ENCODE measurements around the gene NVL.

NVL gene

GRCh38 chr1:224199679-224200078 is 130.3 kb downstream of the NVL start:
- TF ChIP-seq EZH2phosphoT487 (IDR thresholded peaks at IDR 0.05; ENCODE audit: borderline replicate concordance), result no peak
- TF ChIP-seq, protein P1, sequence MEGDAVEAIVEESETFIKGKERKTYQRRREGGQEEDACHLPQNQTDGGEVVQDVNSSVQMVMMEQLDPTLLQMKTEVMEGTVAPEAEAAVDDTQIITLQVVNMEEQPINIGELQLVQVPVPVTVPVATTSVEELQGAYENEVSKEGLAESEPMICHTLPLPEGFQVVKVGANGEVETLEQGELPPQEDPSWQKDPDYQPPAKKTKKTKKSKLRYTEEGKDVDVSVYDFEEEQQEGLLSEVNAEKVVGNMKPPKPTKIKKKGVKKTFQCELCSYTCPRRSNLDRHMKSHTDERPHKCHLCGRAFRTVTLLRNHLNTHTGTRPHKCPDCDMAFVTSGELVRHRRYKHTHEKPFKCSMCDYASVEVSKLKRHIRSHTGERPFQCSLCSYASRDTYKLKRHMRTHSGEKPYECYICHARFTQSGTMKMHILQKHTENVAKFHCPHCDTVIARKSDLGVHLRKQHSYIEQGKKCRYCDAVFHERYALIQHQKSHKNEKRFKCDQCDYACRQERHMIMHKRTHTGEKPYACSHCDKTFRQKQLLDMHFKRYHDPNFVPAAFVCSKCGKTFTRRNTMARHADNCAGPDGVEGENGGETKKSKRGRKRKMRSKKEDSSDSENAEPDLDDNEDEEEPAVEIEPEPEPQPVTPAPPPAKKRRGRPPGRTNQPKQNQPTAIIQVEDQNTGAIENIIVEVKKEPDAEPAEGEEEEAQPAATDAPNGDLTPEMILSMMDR (conservative IDR thresholded peaks at IDR 0.05; ENCODE audit: low read length), result no peak
- no peak overlapping the region for H3K4me3 ChIP-seq (ENCODE audit: low read length, poor library complexity, severe bottlenecking)
- H3F3A ChIP-seq (ENCODE audit: low read depth), result no peaks in the 10 kb centered on the region
- H3K9ac ChIP-seq (ENCODE audit: low read depth, low read length, poor library complexity, severe bottlenecking), result no peak overlapping the region
- H3K36me3 ChIP-seq (ENCODE audit: insufficient read depth, low read length), result no peaks in the 10 kb centered on the region
- H2AFZ ChIP-seq (ENCODE audit: low read length), result no peak overlapping the region
- H4K20me1 ChIP-seq (ENCODE audit: insufficient read depth, low read length, poor library complexity, severe bottlenecking), result no peaks in the 10 kb centered on the region
- H3K4me1 ChIP-seq (ENCODE audit: insufficient read depth, low read length, poor library complexity, severe bottlenecking), result peaks cover 6% of the 10 kb centered on the region
- no peaks in the 10 kb centered on the region for H3K27me3 ChIP-seq (ENCODE audit: insufficient read depth, low read length, poor library complexity, severe bottlenecking)
- no peak overlapping the region for H3K4me2 ChIP-seq (ENCODE audit: low read depth, low read length, poor library complexity, severe bottlenecking)
- no peaks in the 10 kb centered on the region for H3K9me2 ChIP-seq (replicated peaks; ENCODE audit: low read depth, low read length)
- no peaks in the 10 kb centered on the region for H3K9me3 ChIP-seq (ENCODE audit: insufficient read depth, low read depth, low read length)
- no peaks in the 10 kb centered on the region for H3K79me2 ChIP-seq (ENCODE audit: insufficient read depth, low read length)

GRCh38 chr1:224198572-224198971 is 131.4 kb downstream of the NVL start:
- H3K4me2 ChIP-seq (ENCODE audit: low read depth, low read length, poor library complexity, severe bottlenecking), result no peak overlapping the region

GRCh38 chr1:224196813-224197600 is 133.0 kb downstream of the NVL start:
- Histone ChIP-seq H3K27me3 (ENCODE audit: insufficient read depth, low read length, poor library complexity, severe bottlenecking) (no peaks in the 10 kb centered on the region), H3K9ac (ENCODE audit: low read depth, low read length, poor library complexity, severe bottlenecking) (no peak overlapping the region), H3K36me3 (ENCODE audit: insufficient read depth, low read length) (peaks cover 19% of the 10 kb centered on the region; the same call in 1 of the 2 replicates), H3K79me2 (ENCODE audit: insufficient read depth, low read length) (no peaks in the 10 kb centered on the region), H3K9me3 (ENCODE audit: insufficient read depth, low read depth, low read length) (no peaks in the 10 kb centered on the region), H3K9me2 (replicated peaks; ENCODE audit: low read depth, low read length) (no peaks in the 10 kb centered on the region), H3K4me1 (ENCODE audit: insufficient read depth, low read length, poor library complexity, severe bottlenecking) (no peaks in the 10 kb centered on the region), H4K20me1 (ENCODE audit: insufficient read depth, low read length, poor library complexity, severe bottlenecking) (peaks cover 6% of the 10 kb centered on the region), H2AFZ (ENCODE audit: low read length) (no peak overlapping the region), H3K4me2 (ENCODE audit: low read depth, low read length, poor library complexity, severe bottlenecking) (no peak overlapping the region), H3F3A (ENCODE audit: low read depth) (no peaks in the 10 kb centered on the region), H3K4me3 (ENCODE audit: low read length, poor library complexity, severe bottlenecking) (no peak overlapping the region)
- TF ChIP-seq, protein P1 (conservative IDR thresholded peaks at IDR 0.05; ENCODE audit: low read length), result no peak
- no peak for TF ChIP-seq EZH2phosphoT487 (IDR thresholded peaks at IDR 0.05; ENCODE audit: borderline replicate concordance)

More at GRCh38 chr1:224198572-224198971, 131.4 kb downstream of the NVL start:
- no peak overlapping the region for H3K4me3 ChIP-seq (ENCODE audit: low read length, poor library complexity, severe bottlenecking)
- H3K4me1 ChIP-seq (ENCODE audit: insufficient read depth, low read length, poor library complexity, severe bottlenecking), result no peaks in the 10 kb centered on the region
- no peaks in the 10 kb centered on the region for H4K20me1 ChIP-seq (ENCODE audit: insufficient read depth, low read length, poor library complexity, severe bottlenecking)
- TF ChIP-seq, protein P1 (conservative IDR thresholded peaks at IDR 0.05; ENCODE audit: low read length), result no peak
- TF ChIP-seq EZH2phosphoT487 (IDR thresholded peaks at IDR 0.05; ENCODE audit: borderline replicate concordance), result no peak
- no peaks in the 10 kb centered on the region for H3K79me2 ChIP-seq (ENCODE audit: insufficient read depth, low read length)
- no peak overlapping the region for H3K9ac ChIP-seq (ENCODE audit: low read depth, low read length, poor library complexity, severe bottlenecking)
- no peaks in the 10 kb centered on the region for H3K27me3 ChIP-seq (ENCODE audit: insufficient read depth, low read length, poor library complexity, severe bottlenecking)
- no peaks in the 10 kb centered on the region for H3F3A ChIP-seq (ENCODE audit: low read depth)
- H3K9me3 ChIP-seq (ENCODE audit: insufficient read depth, low read depth, low read length), result no peaks in the 10 kb centered on the region
- no peaks in the 10 kb centered on the region for H3K9me2 ChIP-seq (replicated peaks; ENCODE audit: low read depth, low read length)
- peaks cover 6% of the 10 kb centered on the region; the same call in 1 of the 2 replicates for H3K36me3 ChIP-seq (ENCODE audit: insufficient read depth, low read length)
- H2AFZ ChIP-seq (ENCODE audit: low read length), result no peak overlapping the region

All from Loucy (cell line).